Caco-2 (cell line): Measurements from ENCODE around the gene TMEM95. TPM values are rescaled to one million over a fixed set of nuclear protein-coding genes. Genes with fewer than 3 reads are reported as not detected.

Source experiments
- BruUV-seq: library from RNA; stranded (reverse); fragments of 400-500 nt; replicated peaks from 2 replicates; lab custom pipeline; 2021; lab: Mats Ljungman, UMichigan
- CTCF ChIA-PET: fragments of 300-600 bp; sonication (Branson Sonifier 250); formaldehyde crosslinking; loops from one replicate; lab custom pipeline; 2022; ENCODE audit warnings: antibody characterized with exemption; lab: Charles Lee
- POLR2A ChIA-PET: fragments of 300-600 bp; sonication (Branson Sonifier 250); formaldehyde crosslinking; loops from one replicate; lab custom pipeline; 2022; ENCODE audit warnings: antibody characterized with exemption; lab: Charles Lee
- DNase-seq, 2 experiments: peaks; one replicate each; pipeline versions ENCODE4 v3.0.0 to v3.0.0-alpha.2; 2020 to 2022
- H3K27me3 ChIP-seq: replicated peaks from 2 replicates; pipeline ENCODE4 v1.6.0; 2011; ENCODE audit warnings: low read length; ENCODE audit not compliant: control insufficient read depth, insufficient read depth
- H3K36me3 ChIP-seq: 2 replicates; pipeline ENCODE4 v1.5.1; 2011; ENCODE audit warnings: low read length; ENCODE audit not compliant: control insufficient read depth, insufficient read depth
- H3K4me1 ChIP-seq: fragments of 250-450 bp; sonication (Bioruptor Pico); 2 replicates; pipeline ENCODE4 v1.5.1; 2020; ENCODE audit warnings: mild to moderate bottlenecking
- H3K4me3 ChIP-seq: 2 replicates; pipeline ENCODE4 v1.5.1; 2011; ENCODE audit warnings: low read depth, mild to moderate bottlenecking, control low read depth, low read length
- H3K9me3 ChIP-seq: fragments of 250-450 bp; sonication (Bioruptor Pico); 2 replicates; pipeline ENCODE4 v1.5.1; 2020; ENCODE audit warnings: mild to moderate bottlenecking, moderate library complexity
- H3K27ac Mint-ChIP-seq: one replicate; pipeline ENCODE4 v1.8.0; 2022; ENCODE audit warnings: mixed read lengths; ENCODE audit not compliant: unreplicated experiment
- H3K27me3 Mint-ChIP-seq: one replicate; pipeline ENCODE4 v1.8.0; 2022; ENCODE audit warnings: mixed read lengths; ENCODE audit not compliant: insufficient read depth, unreplicated experiment
- H3K36me3 Mint-ChIP-seq: one replicate; pipeline ENCODE4 v1.8.0; 2022; ENCODE audit warnings: mild to moderate bottlenecking, mixed read lengths; ENCODE audit not compliant: insufficient read depth, unreplicated experiment
- H3K4me1 Mint-ChIP-seq: one replicate; pipeline ENCODE4 v1.8.0; 2022; ENCODE audit warnings: low read depth, mixed read lengths; ENCODE audit not compliant: unreplicated experiment
- H3K4me3 Mint-ChIP-seq: one replicate; pipeline ENCODE4 v1.8.0; 2022; ENCODE audit warnings: mild to moderate bottlenecking, moderate library complexity, mixed read lengths; ENCODE audit not compliant: unreplicated experiment
- H3K9me3 Mint-ChIP-seq: one replicate; pipeline ENCODE4 v1.8.0; 2022; ENCODE audit warnings: mixed read lengths; ENCODE audit not compliant: unreplicated experiment
- CTCF ChIP-seq, 2 experiments: fragments of 200-600 bp in 1 of 2; IDR thresholded peaks; 1 replicate in 1 of 2; 2 replicates in 1 of 2; pipeline versions ENCODE4 v1.5.1 to v1.8.0; 2011 to 2022; ENCODE audit warnings: antibody characterized with exemption in 1 of 2, control low read depth in 1 of 2, inconsistent platforms in 1 of 2, low read depth in 1 of 2, low read length in 1 of 2, mild to moderate bottlenecking in 1 of 2, moderate library complexity in 1 of 2; ENCODE audit not compliant: insufficient read depth in 1 of 2, severe bottlenecking in 1 of 2, unreplicated experiment in 1 of 2
- intact Hi-C: fragments of 100-400 bp; cut with micrococcal nuclease; formaldehyde crosslinking; loops from one replicate; pipeline ENCODE4 v1.10.0; 2022; ENCODE audit not compliant: unreplicated experiment
- total RNA-seq: library from RNA; stranded (reverse); gene quantifications from 2 replicates; pipeline ENCODE4 v1.2.3, GENCODE V29; 2022

Gene TMEM95
- total RNA-seq, 1 experiment from 2014 or later = not detected

DNA sequence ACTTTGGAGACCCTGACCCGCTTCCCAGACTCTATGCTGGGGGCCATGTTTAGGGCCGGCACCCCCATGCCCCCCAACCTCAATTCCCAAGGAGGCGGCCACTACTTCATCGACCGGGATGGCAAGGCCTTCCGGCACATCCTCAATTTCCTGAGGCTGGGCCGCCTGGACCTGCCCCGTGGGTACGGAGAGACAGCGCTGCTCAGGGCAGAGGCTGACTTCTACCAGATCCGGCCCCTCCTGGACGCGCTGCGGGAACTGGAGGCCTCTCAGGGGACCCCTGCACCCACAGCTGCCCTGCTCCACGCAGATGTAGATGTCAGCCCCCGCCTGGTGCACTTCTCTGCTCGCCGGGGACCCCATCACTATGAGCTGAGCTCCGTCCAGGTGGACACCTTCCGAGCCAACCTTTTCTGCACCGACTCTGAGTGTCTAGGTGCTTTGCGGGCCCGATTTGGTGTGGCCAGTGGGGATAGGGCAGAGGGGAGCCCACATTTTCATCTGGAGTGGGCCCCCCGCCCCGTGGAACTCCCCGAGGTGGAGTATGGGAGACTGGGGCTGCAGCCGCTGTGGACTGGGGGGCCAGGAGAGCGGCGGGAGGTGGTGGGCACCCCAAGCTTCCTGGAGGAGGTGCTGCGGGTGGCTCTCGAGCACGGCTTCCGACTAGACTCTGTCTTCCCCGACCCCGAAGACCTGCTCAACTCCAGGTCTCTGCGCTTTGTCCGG, 1.9 kb upstream of the TMEM95 start:
- peak overlapping the region; percentile 83 for H3K4me3 Mint-ChIP-seq
- H3K36me3 Mint-ChIP-seq = peaks cover 4% of the 10 kb centered on the region
- BruUV-seq = no TSS peak
- Histone ChIP-seq H3K4me3 (peak overlapping the region; percentile 63), H3K4me1 (peaks cover 3% of the 10 kb centered on the region; the same call in 1 of the 2 replicates), H3K27me3 (no peaks in the 10 kb centered on the region), H3K9me3 (no peaks in the 10 kb centered on the region), H3K36me3 (no peaks in the 10 kb centered on the region)
- H3K27ac Mint-ChIP-seq = peak overlapping the region; percentile 85
- POLR2A ChIA-PET = no interaction called here
- peaks cover 11% of the 10 kb centered on the region for H3K4me1 Mint-ChIP-seq
- no peaks in the 10 kb centered on the region for H3K9me3 Mint-ChIP-seq
- CTCF ChIA-PET = interaction anchor here (0.6 kb wide), 1 partner anchor 53 kb away, joined by 3 read pairs; no protein-coding TSS in a partner anchor
- intact Hi-C loops = loop anchor here (5.0 kb wide), 1 partner anchor 124 kb away; the partner anchor contains the start of gene ZBTB4
- DNase-seq = no peak
- TF ChIP-seq CTCF (IDR thresholded peaks at IDR 0.05; ENCODE audit: insufficient read depth in 1 of 2, low read depth in 1 of 2, low read length in 1 of 2, severe bottlenecking in 1 of 2, unreplicated experiment in 1 of 2) = no peak
- H3K27me3 Mint-ChIP-seq = no peaks in the 10 kb centered on the region

- Mint-ChIP-seq H3K27ac (no peak overlapping the region), H3K9me3 (no peaks in the 10 kb centered on the region)
- no TSS peak for BruUV-seq
Measured at GRCh38 chr17:7354262-7354843, 603 bp upstream of the TMEM95 start.

More at GRCh38 chr17:7354262-7354843, 603 bp upstream of the TMEM95 start:
- Mint-ChIP-seq H3K4me1 (peaks cover 11% of the 10 kb centered on the region), H3K4me3 (no peak overlapping the region), H3K36me3 (no peaks in the 10 kb centered on the region), H3K27me3 (no peaks in the 10 kb centered on the region)
- TF ChIP-seq CTCF (IDR thresholded peaks at IDR 0.05; ENCODE audit: insufficient read depth in 1 of 2, low read depth in 1 of 2, low read length in 1 of 2, severe bottlenecking in 1 of 2, unreplicated experiment in 1 of 2) = no peak
- no peak overlapping the region for H3K4me3 ChIP-seq
- no peaks in the 10 kb centered on the region for H3K27me3 ChIP-seq
- no peaks in the 10 kb centered on the region for H3K9me3 ChIP-seq
- intact Hi-C loops = loop anchor here (5.0 kb wide), 1 partner anchor 123 kb away; the partner anchor contains the start of gene ZBTB4
- DNase-seq = no peak
- H3K36me3 ChIP-seq = no peaks in the 10 kb centered on the region
- H3K4me1 ChIP-seq = peaks cover 3% of the 10 kb centered on the region; the same call in 1 of the 2 replicates
- ChIA-PET CTCF (interaction anchor here (0.6 kb wide), 1 partner anchor 73 kb away, joined by 8 read pairs; the partner anchor contains the start of gene SLC2A4), POLR2A (no interaction called here)
